ENCODE data around the gene CXorf51B.
"Not testable (repeated sequence)": the region's sequence is repeated elsewhere in the genome, so short reads cannot be mapped to it uniquely, and the experiment has no call there.

Gene CXorf51B

GRCh38 chrX:146809471-146809870, at the start of gene CXorf51B:
Gene CXorf51B (plus strand): TSS chrX:146809771. CDS start chrX:146809792, 21 bp downstream.
- DNase-seq (ENCODE audit: low read depth, low spot score): not testable (repeated sequence)

DNA sequence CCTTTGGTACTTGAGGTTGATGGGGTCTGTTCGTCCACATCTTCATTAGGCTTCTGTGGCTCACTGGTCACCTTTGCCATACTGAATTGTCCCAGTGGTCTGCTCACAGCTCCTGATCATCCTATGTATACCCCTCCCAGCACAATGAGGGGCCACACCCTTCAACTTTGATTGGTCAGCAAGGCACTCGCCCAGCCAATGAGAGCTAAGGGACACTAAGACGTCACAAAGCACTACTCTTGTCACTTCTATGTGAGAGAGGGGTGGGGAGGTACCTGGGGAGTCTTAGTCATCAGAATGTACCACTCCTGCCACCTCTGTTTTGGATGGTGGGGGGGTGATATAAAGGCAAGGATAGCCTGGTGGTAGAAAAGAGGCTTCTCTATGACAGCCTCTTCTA, 5.1 kb downstream of the CXorf51B start, which contains the start of gene CXorf51A:
Gene CXorf51A, minus strand, starts transcription at position 101 of the 400 bp plus-strand sequence. Its CDS starts 21 bp downstream, at position 80.
- DNase-seq (ENCODE audit: low read depth, low spot score): not testable (repeated sequence)

GRCh38 chrX:146831994-146832393, 22.4 kb downstream of the CXorf51B start:
- no peak for DNase-seq (ENCODE audit: low read depth, low spot score)

DNA sequence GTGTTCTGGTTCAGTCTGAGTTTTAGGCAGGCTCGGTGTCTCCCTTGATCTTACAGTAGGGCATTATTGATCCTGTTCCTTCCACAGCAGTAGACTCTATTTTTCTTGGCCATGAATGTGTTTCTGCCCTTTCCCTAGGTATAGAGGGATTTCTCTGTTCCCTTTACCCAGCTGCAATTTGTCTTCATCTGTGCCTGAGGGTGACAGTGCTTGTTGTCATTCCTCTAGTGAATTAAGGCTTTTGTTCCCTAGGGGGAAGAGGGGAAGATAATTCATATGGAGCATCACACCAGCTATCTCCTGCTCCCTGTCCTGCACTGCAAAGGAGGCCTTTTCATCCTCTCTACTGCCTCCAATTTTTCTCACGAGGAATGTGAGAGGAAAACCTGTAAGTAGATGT, 44.7 kb downstream of the CXorf51B start:
- DNase-seq (ENCODE audit: low read depth, low spot score): no peak
